ENCODE measurements around the gene NOL4.

Gene NOL4

DNA sequence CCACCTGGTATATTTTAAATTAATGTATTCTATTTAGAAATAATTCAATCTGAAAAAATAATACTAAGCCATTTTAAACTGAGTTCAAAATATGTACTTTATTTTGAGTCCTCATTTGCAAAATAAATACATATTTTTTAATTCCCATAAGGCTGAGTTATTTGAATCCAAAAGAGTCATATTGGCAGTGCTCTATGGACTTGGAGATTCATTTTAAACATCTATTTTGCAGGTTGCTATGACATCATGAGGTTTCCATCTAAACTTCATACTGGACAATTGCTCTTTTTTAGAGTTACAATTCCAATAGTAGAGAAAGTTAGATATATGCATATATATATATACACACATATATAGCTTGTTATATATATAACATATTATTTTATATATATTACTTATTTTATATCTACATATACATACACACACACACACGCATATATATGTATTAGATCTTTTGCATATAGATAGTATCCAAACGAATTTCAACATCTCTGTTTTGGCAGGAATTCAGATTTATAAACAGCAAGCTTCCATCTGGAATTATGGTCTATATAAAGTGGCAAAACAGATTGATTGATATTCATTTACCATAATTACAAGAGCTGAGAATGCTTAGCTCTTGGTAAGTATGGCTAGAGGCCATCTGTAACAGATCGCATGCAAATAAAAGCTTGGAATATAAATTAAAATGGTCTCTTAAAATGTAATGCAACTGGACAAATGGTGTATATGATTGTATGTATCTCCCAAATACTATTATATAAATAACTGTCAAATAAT is 34.9 kb downstream of the NOL4 start:
- no peak for DNase-seq (ENCODE audit: low read depth)
